NT2/D1 (cell line): ENCODE data around the gene GJA1.

Experiments
- DNase-seq: peaks from one replicate; pipeline ENCODE4 v3.0.0-alpha.2; 2011; ENCODE audit warnings: low read depth, low spot score
- H3K27me3 ChIP-seq: 2 replicates; pipeline ENCODE4 v1.6.0; 2011; ENCODE audit warnings: mild to moderate bottlenecking; ENCODE audit not compliant: insufficient read length, insufficient read depth
- H3K36me3 ChIP-seq: 2 replicates; pipeline ENCODE4 v1.6.1; 2011; ENCODE audit warnings: mild to moderate bottlenecking, low read length, mixed read lengths; ENCODE audit not compliant: insufficient read depth, insufficient read length
- H3K4me1 ChIP-seq: 2 replicates; pipeline ENCODE4 v1.5.1; 2011; ENCODE audit not compliant: insufficient read depth, insufficient read length
- H3K4me3 ChIP-seq: 2 replicates; pipeline ENCODE4 v1.5.1; 2011; ENCODE audit warnings: low read depth; ENCODE audit not compliant: insufficient read length
- H3K9ac ChIP-seq: 2 replicates; pipeline ENCODE4 v1.6.0; 2011; ENCODE audit warnings: low read depth; ENCODE audit not compliant: insufficient read length
- H3K9me3 ChIP-seq: 2 replicates; pipeline ENCODE4 v1.5.1; 2011; ENCODE audit warnings: mild to moderate bottlenecking, low read length; ENCODE audit not compliant: insufficient read depth
- SUZ12 ChIP-seq: IDR thresholded peaks from 2 replicates; pipeline ENCODE4 v1.6.1; 2011; ENCODE audit not compliant: insufficient read length, insufficient read depth; ENCODE audit errors: extremely low read depth
- YY1 ChIP-seq: IDR thresholded peaks from 2 replicates; pipeline ENCODE4 v1.6.1; 2011; ENCODE audit not compliant: insufficient read length, insufficient read depth
- ZNF274 ChIP-seq: IDR thresholded peaks from 2 replicates; pipeline ENCODE4 v1.6.1; 2011; ENCODE audit warnings: mild to moderate bottlenecking, low read depth, low read length

Gene GJA1

GRCh38 chr6:121399966-121400365 is 35.5 kb upstream of the GJA1 start:
- no peak overlapping the region for H3K9ac ChIP-seq
- H3K4me3 ChIP-seq: no peak overlapping the region
- no peaks in the 10 kb centered on the region for H3K4me1 ChIP-seq
- no peaks in the 10 kb centered on the region for H3K27me3 ChIP-seq
- no peak for TF ChIP-seq YY1
- no peak for TF ChIP-seq SUZ12
- TF ChIP-seq ZNF274: no peak
- no peaks in the 10 kb centered on the region for H3K36me3 ChIP-seq
- no peak for DNase-seq
- H3K9me3 ChIP-seq: no peaks in the 10 kb centered on the region

DNA sequence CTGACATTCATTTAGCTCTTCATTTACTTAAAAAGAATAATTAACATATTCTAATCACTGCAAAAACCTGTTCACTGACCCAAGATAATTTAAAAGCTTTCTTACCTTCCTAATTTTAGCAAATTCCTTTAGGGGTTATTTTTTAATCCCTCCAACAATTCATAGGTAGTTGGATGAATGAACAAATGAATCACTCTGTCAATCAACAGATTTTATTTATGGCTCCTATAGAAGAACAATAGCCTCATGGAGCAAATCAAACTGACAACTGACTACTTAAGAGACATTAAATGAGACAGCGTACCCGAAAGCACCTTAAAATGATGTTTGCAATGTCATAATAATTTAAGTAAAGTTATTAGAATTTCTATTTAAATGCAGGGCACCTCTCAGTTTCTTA is 31.5 kb upstream of the GJA1 start:
- Histone ChIP-seq H3K4me1 (no peaks in the 10 kb centered on the region), H3K27me3 (no peaks in the 10 kb centered on the region), H3K4me3 (no peak overlapping the region), H3K9ac (no peak overlapping the region), H3K36me3 (no peaks in the 10 kb centered on the region), H3K9me3 (no peaks in the 10 kb centered on the region)
- no peak for DNase-seq
- no peak for TF ChIP-seq YY1
- TF ChIP-seq SUZ12: no peak
- no peak for TF ChIP-seq ZNF274

DNA sequence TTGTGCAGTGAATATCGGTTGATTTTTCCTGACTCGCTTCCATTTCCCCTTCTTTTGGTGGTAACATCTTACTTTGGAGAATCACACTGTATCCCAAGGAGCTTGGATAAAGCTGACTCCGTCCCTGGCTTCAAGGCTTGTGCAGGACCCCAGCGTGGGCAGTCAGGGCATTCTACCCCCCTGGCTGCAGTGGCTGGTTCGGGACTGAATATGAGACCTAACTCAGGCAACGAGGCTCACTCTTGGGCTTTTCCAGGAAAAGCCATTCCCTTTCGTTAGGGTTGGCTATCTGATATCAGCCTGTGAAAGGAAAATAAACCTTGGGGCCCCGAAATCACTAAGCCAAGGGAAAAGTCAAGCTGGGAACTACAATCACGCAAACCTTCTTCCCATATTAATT is 30.1 kb upstream of the GJA1 start:
- Histone ChIP-seq H3K27me3 (no peaks in the 10 kb centered on the region), H3K9ac (no peak overlapping the region), H3K4me3 (no peak overlapping the region), H3K4me1 (no peaks in the 10 kb centered on the region), H3K36me3 (no peaks in the 10 kb centered on the region), H3K9me3 (no peaks in the 10 kb centered on the region)
- no peak for TF ChIP-seq ZNF274
- no peak for TF ChIP-seq SUZ12
- TF ChIP-seq YY1: no peak
- no peak for DNase-seq

- Histone ChIP-seq H3K9ac (no peak overlapping the region), H3K27me3 (no peaks in the 10 kb centered on the region), H3K4me3 (no peak overlapping the region), H3K9me3 (no peaks in the 10 kb centered on the region), H3K4me1 (no peaks in the 10 kb centered on the region), H3K36me3 (no peaks in the 10 kb centered on the region)
- no peak for DNase-seq
- no peak for TF ChIP-seq SUZ12
- TF ChIP-seq ZNF274: no peak
- TF ChIP-seq YY1: no peak
Observed at GRCh38 chr6:121408321-121408720, 27.1 kb upstream of the GJA1 start.

GRCh38 chr6:121413879-121414278 is 21.6 kb upstream of the GJA1 start:
- no peak for DNase-seq
- Histone ChIP-seq H3K9ac (no peak overlapping the region), H3K36me3 (no peaks in the 10 kb centered on the region), H3K9me3 (no peaks in the 10 kb centered on the region), H3K4me3 (no peak overlapping the region), H3K27me3 (no peaks in the 10 kb centered on the region), H3K4me1 (no peaks in the 10 kb centered on the region)
- TF ChIP-seq YY1: no peak
- TF ChIP-seq SUZ12: no peak
- no peak for TF ChIP-seq ZNF274

- Histone ChIP-seq H3K9ac (no peak overlapping the region), H3K4me1 (no peaks in the 10 kb centered on the region), H3K36me3 (no peaks in the 10 kb centered on the region), H3K27me3 (no peaks in the 10 kb centered on the region), H3K9me3 (no peaks in the 10 kb centered on the region), H3K4me3 (no peak overlapping the region)
- TF ChIP-seq YY1 (no peak), ZNF274 (no peak), SUZ12 (no peak)
- no peak for DNase-seq
Observed at GRCh38 chr6:121418346-121418745, 17.1 kb upstream of the GJA1 start.

DNA sequence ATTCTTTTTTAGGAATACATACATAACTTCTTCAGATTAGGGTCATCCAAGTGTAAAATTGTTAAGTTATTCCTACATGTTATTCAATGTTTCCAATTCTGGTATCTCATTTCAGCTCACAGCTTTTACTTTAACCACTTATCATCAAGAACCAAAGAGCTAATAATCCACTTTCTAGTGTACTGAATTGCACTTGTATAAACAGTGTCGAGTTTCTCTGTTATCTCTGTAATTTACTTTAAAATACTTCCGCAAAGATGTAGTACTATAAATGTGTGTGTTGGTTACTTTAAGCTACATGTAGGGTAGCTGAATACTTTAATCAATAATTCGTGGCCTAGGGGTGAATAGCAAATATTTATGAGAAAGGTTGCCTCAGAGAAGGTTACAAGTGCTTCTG is 8.8 kb upstream of the GJA1 start:
- H3K36me3 ChIP-seq: no peaks in the 10 kb centered on the region
- no peak overlapping the region for H3K4me3 ChIP-seq
- H3K27me3 ChIP-seq: no peaks in the 10 kb centered on the region
- H3K9ac ChIP-seq: no peak overlapping the region
- TF ChIP-seq ZNF274 (no peak), SUZ12 (no peak), YY1 (no peak)
- DNase-seq: no peak
- H3K9me3 ChIP-seq: no peaks in the 10 kb centered on the region
- H3K4me1 ChIP-seq: no peaks in the 10 kb centered on the region
